ENCODE measurements around the gene ACIN1. TPM values are rescaled to one million over a fixed set of nuclear protein-coding genes. Genes with fewer than 3 reads are reported as not detected.

ACIN1 gene
- total RNA-seq, 4 donors from 2014 or later = 96.5 to 143 (median 108) TPM

- H3K27ac ChIP-seq = no peak overlapping the region
- 80 to 82% methylated on average over 8 of the region's 8 CpGs for WGBS, 2 donors
- DNase-seq (ENCODE audit: low spot score in 2 of 2) = no peak
These were observed 53.2 kb downstream of the ACIN1 start for GRCh38 chr14:23041729-23042128.

GRCh38 chr14:23040100-23040499 is 54.8 kb downstream of the ACIN1 start:
- H3K4me3 ChIP-seq = no peak overlapping the region
- H3K27me3 ChIP-seq = no peaks in the 10 kb centered on the region
- DNase-seq (ENCODE audit: low spot score in 2 of 2) = no peak
- H3K4me1 ChIP-seq = no peaks in the 10 kb centered on the region
- H3K27ac ChIP-seq = no peak overlapping the region
- TF ChIP-seq POLR2A (IDR thresholded peaks at IDR 0.05) (no peak), EP300 (IDR thresholded peaks at IDR 0.05) (no peak), CTCF (IDR thresholded peaks at IDR 0.05) (no peak)
- H3K36me3 ChIP-seq = no peaks in the 10 kb centered on the region
- H3K9me3 ChIP-seq = no peaks in the 10 kb centered on the region
- WGBS, 2 donors = 91 to 92% methylated on average over 4 of the region's 4 CpGs

More at GRCh38 chr14:23041729-23042128, 53.2 kb downstream of the ACIN1 start:
- TF ChIP-seq EP300 (IDR thresholded peaks at IDR 0.05) = no peak
- no peak for TF ChIP-seq CTCF (IDR thresholded peaks at IDR 0.05)
- no peak for TF ChIP-seq POLR2A (IDR thresholded peaks at IDR 0.05)
- Histone ChIP-seq H3K9me3 (no peaks in the 10 kb centered on the region), H3K4me1 (no peaks in the 10 kb centered on the region), H3K27me3 (no peaks in the 10 kb centered on the region), H3K36me3 (no peaks in the 10 kb centered on the region), H3K4me3 (no peak overlapping the region)

- H3K27me3 ChIP-seq = no peaks in the 10 kb centered on the region
- WGBS, 2 donors = 41 to 49% methylated on average over 14 of the region's 14 CpGs
- H3K36me3 ChIP-seq = peaks cover 0 to 29% (median 11%) of the 10 kb centered on the region in 3 donors
- peak overlapping the region; percentile 51 to 81 (median 70) for H3K4me3 ChIP-seq
- no peak for TF ChIP-seq CTCF (IDR thresholded peaks at IDR 0.05)
- no peak for TF ChIP-seq POLR2A (IDR thresholded peaks at IDR 0.05)
- no peak for TF ChIP-seq EP300 (IDR thresholded peaks at IDR 0.05)
- H3K4me1 ChIP-seq = peaks cover 0 to 19% (median 9%) of the 10 kb centered on the region in 4 donors
- H3K9me3 ChIP-seq = no peaks in the 10 kb centered on the region
- DNase-seq (ENCODE audit: low spot score in 2 of 2) = no peak
- peak overlapping the region; percentile 88 to 97 (median 92) for H3K27ac ChIP-seq
These were observed 59.4 kb downstream of the ACIN1 start for GRCh38 chr14:23035303-23036144.

- no peaks in the 10 kb centered on the region for H3K27me3 ChIP-seq
- peak; percentile 79 to 88 for DNase-seq (ENCODE audit: low spot score in 2 of 2)
- H3K4me1 ChIP-seq = peaks cover 0 to 19% (median 9%) of the 10 kb centered on the region in 4 donors
- peak within 1 kb of the TSS; percentile 88 to 97 (median 92) for H3K27ac ChIP-seq
- no peaks in the 10 kb centered on the region for H3K9me3 ChIP-seq
- WGBS, 2 donors = 0 to 1% methylated on average over 25 to 32 of the region's 36 CpGs
- peak within 1 kb of the TSS; percentile 51 to 81 (median 70) for H3K4me3 ChIP-seq
- TF ChIP-seq CTCF (IDR thresholded peaks at IDR 0.05) (peak in 2 of 5 experiments; percentile 28 to 52), POLR2A (IDR thresholded peaks at IDR 0.05) (peak in 1 of 2 donors; percentile 44), EP300 (IDR thresholded peaks at IDR 0.05) (peak; percentile 64 to 85)
- H3K36me3 ChIP-seq = peaks cover 0 to 37% (median 11%) of the 10 kb centered on the region in 3 donors
These were observed 60.2 kb downstream of the ACIN1 start, which contains the start of gene PSMB5 for GRCh38 chr14:23034498-23035302. Gene PSMB5 (minus strand): TSS chr14:23034900. CDS start chr14:23034881, 19 bp downstream.

Measured in tibial nerve (tissue), 4 donors.